Skeletal muscle cell (primary cell): ENCODE results near the gene PLPP4.

ENCODE experiments used
- DNase-seq: peaks from one replicate; pipeline ENCODE4 v3.0.0-alpha.2; 2010; ENCODE audit warnings: low read depth
- H3K4me3 ChIP-seq: 2 replicates; pipeline ENCODE4 v1.5.1; 2011; ENCODE audit warnings: low read depth, mild to moderate bottlenecking, control low read depth, low read length, moderate library complexity

Gene PLPP4

GRCh38 chr10:120456626-120457430 lies at the start of gene PLPP4:
TSS of gene PLPP4 (plus strand) at chr10:120457227. CDS start at chr10:120457306, 79 bp downstream.
- peak within 1 kb of the TSS; percentile 53 for H3K4me3 ChIP-seq
- DNase-seq, result no peak

DNA sequence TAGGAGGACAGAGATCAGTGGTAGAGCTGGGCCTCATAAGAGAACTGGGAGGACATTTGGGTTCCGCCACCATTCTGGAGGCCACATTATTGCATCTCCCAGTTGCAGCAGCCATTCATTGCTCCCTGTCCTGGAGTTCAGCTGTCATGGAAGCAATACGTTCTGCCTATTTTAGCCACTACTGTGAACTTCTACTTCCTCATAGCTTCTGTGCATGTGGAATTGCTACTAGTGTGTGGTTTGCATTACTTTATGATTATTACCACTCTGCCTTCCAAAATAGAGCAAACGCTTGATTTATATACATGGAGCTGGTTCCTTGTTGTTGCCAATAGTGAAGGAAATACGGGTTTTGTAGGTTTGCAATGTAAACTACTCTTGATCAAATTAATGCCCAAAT lies 47.2 kb upstream of the PLPP4 start:
- H3K4me3 ChIP-seq, result no peak overlapping the region
- DNase-seq, result no peak

- no peak for DNase-seq
- no peak overlapping the region for H3K4me3 ChIP-seq
Observed at GRCh38 chr10:120414946-120415345, 42.1 kb upstream of the PLPP4 start.

DNA sequence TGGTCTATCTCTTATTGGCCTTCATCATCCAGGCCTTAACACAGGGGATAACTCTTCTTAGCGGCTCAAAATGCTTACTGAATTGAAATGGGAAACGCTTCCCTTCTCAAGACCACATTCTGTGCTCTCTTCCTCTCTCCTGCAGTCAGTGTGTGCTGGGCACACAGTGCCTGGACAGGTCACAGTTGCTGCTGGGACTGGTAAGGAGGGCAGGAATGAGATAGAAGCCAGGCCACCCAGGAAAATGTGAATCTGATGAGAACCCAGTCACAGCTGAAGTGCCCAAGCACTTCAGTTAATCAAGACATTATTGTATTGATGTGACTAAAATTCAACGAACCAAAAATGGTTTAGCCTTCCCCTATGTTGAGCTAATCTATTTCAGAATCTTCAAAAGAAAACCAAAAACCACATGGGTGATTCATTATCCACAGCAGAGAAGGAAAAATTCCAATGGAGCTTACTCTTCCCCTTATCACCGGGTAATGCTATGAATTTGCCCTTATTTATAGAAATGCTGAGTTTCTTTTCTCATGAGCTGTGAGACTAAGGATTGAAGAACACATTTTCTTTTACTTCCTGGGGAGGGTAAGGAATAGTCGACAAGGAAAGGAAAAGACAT lies 41.2 kb upstream of the PLPP4 start:
- peak; percentile 60 for DNase-seq
- H3K4me3 ChIP-seq, result no peak overlapping the region

- H3K4me3 ChIP-seq, result no peak overlapping the region
- DNase-seq, result no peak
Observed at GRCh38 chr10:120420421-120420820, 36.6 kb upstream of the PLPP4 start.

DNA sequence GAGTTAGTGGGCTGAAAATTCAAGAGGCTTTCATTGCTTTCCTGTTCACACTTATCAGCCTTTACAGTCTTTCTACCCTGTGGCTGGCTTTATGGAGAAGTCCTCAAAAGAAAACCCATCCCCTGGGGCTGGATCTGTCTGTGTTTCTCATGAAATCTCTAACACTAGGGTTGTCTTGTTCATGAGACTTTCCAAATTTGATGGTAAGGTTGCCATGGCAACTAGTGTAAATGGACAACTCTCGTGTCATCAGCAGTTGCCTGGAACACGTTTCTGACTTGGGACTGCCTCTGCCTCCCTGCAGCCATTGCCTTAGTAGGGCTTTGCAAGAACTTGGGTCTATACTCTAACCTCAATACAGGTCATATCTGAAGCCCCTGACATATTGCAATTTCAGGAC lies 35.8 kb upstream of the PLPP4 start:
- H3K4me3 ChIP-seq, result no peak overlapping the region
- no peak for DNase-seq

GRCh38 chr10:120422457-120422856 lies 34.6 kb upstream of the PLPP4 start:
- H3K4me3 ChIP-seq, result no peak overlapping the region
- DNase-seq, result peak; percentile 83

GRCh38 chr10:120423431-120424197 lies 33.4 kb upstream of the PLPP4 start:
- no peak for DNase-seq
- H3K4me3 ChIP-seq, result no peak overlapping the region

DNA sequence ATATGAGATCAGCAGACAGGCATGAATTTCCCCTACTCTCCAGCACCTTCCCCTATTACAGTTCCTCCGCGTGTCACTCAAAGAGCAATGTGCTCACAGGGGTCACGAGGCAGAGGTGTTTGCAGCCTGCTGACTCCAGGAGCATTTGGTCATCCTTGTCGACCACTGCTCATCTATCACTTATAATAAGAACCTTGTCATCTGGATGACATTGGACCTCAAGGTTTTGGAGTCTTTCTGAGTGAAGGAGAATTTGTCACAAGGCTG lies 32.9 kb upstream of the PLPP4 start:
- no peak overlapping the region for H3K4me3 ChIP-seq

GRCh38 chr10:120426306-120426705 lies 30.7 kb upstream of the PLPP4 start:
- H3K4me3 ChIP-seq, result no peak overlapping the region
- no peak for DNase-seq

More for the DNA sequence above, 32.9 kb upstream of the PLPP4 start:
- DNase-seq, result no peak

DNA sequence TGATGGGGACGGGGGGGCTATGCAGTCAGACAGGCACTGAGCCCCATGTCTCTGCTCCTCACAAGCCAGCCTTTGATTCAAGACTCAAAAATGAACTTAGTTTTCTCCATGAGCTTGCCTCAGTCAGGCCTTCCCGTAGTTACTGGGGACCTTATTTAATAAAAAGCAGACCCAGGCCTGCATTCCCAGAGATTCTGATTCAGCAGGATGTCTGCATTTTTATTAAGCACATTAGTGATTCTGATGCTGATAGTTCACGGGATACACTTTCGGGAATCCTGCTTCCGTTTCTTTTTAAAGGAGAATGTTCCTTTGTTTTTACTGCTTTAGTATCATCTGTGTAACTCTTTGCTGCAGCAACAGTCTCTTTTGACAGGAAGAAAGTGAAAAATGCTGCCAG lies 28.3 kb upstream of the PLPP4 start:
- H3K4me3 ChIP-seq, result no peak overlapping the region
- DNase-seq, result no peak

- DNase-seq, result no peak
- no peak overlapping the region for H3K4me3 ChIP-seq
Observed at GRCh38 chr10:120429395-120429794, 27.6 kb upstream of the PLPP4 start.

GRCh38 chr10:120431251-120431651 lies 25.8 kb upstream of the PLPP4 start:
- DNase-seq, result no peak
- H3K4me3 ChIP-seq, result no peak overlapping the region

- DNase-seq, result no peak
- H3K4me3 ChIP-seq, result no peak overlapping the region
Observed at GRCh38 chr10:120432209-120432608, 24.8 kb upstream of the PLPP4 start.

DNA sequence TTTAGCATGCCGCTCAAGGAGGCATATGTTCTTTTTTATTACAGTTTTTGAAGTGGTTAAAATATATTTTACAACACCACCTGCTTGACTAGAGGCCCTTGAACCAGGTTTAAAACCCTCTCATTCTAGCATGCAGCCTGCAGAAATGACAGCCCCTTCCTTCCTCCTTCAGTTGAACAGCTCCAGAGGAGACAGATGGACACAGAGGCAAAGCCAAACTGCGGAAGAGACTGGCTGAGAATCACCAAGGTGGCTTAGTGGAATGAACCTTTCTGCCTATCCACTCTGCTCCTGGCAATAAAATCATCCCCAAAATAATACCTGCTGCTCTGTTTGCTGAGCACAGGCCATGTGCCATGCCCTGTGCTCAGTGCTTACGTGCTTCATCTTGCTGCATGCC lies 23.9 kb upstream of the PLPP4 start:
- no peak overlapping the region for H3K4me3 ChIP-seq
- no peak for DNase-seq

DNA sequence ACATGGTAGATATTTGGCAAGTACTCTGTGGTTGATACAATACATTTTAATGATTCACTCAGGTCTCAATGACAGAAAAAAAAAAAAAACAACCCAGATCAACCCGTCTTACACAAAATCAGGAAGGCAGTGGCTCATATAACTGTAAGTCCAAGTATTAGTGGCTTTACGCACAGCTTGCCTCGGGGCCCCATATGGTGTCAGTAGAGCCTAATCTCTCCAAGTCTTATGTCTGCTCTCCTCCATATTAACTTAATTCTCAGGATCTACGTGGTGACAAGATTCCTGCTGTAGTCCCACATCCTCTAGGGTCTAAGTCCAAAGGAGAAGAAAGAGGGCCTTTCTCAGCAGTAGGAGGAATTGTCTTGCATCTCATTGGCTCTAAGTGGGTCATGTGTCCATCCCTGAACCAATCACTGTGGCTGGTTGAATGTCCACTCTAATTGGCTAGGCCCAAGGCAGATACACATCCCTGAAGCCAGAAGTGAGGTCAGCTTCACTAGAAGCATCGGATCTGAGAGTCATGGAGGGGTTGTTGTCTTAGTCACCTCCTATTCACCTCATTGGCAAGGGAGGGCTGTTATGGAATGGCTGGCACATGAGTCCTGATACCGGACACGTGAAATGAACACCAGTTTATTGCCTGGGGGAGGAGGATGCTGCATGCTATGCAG lies 20.5 kb upstream of the PLPP4 start:
- DNase-seq, result no peak
- no peak overlapping the region for H3K4me3 ChIP-seq

DNA sequence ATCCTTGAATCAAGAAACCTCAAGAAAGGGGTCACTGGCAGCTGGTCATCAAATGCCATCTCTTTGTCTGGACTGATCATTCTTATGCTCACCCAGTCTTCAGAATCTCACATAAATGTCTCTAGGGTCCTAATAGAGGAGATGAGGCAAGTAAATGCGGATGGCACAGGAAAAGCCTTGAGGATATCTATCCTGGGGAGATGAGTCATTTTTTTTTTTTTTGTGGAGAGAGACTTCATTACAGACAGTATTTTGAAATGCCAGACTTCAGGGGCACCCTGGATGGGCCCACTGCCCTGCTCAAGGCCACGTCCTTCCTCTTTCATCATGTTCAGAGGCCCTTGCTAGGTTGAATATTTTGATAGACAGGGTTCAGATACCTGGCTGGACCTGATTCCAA lies 19.5 kb upstream of the PLPP4 start:
- DNase-seq, result no peak
- H3K4me3 ChIP-seq, result no peak overlapping the region

- no peak overlapping the region for H3K4me3 ChIP-seq
- DNase-seq, result no peak
Observed at GRCh38 chr10:120451968-120452367, 5.1 kb upstream of the PLPP4 start.

GRCh38 chr10:120453319-120453718 lies 3.7 kb upstream of the PLPP4 start:
- DNase-seq, result no peak
- no peak overlapping the region for H3K4me3 ChIP-seq

DNA sequence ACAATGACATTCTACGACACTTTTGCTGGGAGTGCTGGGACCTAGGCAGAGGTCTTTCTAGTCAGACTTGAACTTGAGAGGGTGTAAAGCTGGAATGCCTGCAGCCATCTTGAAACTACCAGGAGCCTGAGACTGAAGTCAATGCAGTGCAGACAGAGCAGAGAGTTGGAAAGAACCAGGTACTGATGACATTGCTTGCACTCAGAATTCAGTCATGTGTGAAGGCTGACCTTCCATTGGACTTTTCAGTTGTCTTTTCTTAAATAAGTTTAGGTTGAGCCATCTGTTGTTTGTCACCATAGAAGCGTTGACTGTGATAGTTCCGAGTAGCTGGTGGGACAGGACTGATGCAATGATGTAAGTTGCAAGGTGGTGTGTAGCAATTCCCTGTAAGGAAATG lies 3.1 kb upstream of the PLPP4 start:
- H3K4me3 ChIP-seq, result no peak overlapping the region
- DNase-seq, result no peak
